Subcutaneous abdominal adipose tissue (tissue), 5 donors: Measurements from ENCODE around the gene ST8SIA6.

Source experiments
- H3K27ac ChIP-seq: one replicate; pipeline ENCODE4 v1.7.0; 2013; ENCODE audit warnings: low read depth, mild to moderate bottlenecking, inconsistent platforms, low read length, moderate library complexity
- H3K27me3 ChIP-seq, 5 donors: one replicate each; pipeline ENCODE4 v1.7.0; 2013; ENCODE audit warnings: low read length in 5 of 5, inconsistent platforms in 1 of 5; ENCODE audit not compliant: control insufficient read depth in 5 of 5, insufficient read depth in 4 of 5
- H3K36me3 ChIP-seq, 5 donors: one replicate each; pipeline ENCODE4 v1.7.0; 2013; ENCODE audit warnings: low read length in 5 of 5; ENCODE audit not compliant: control insufficient read depth in 5 of 5, insufficient read depth in 5 of 5
- H3K4me1 ChIP-seq, 5 donors: one replicate each; pipeline ENCODE4 v1.7.0; 2013; ENCODE audit warnings: low read length in 5 of 5, mild to moderate bottlenecking in 3 of 5, moderate library complexity in 1 of 5; ENCODE audit not compliant: control insufficient read depth in 5 of 5, insufficient read depth in 5 of 5
- H3K4me3 ChIP-seq, 5 donors: one replicate each; pipeline ENCODE4 v1.7.0; 2013; ENCODE audit warnings: low read length in 5 of 5, low read depth in 1 of 5
- H3K9ac ChIP-seq, 5 donors: one replicate each; pipeline ENCODE4 v1.7.0; 2013; ENCODE audit warnings: low read length in 5 of 5, mild to moderate bottlenecking in 4 of 5, moderate library complexity in 3 of 5
- H3K9me3 ChIP-seq, 5 donors: one replicate each; pipeline ENCODE4 v1.7.0; 2013; ENCODE audit warnings: low read length in 5 of 5; ENCODE audit not compliant: control insufficient read depth in 5 of 5
- donor health status: healthy.
- donor health status: healthy.
- donor health status: healthy.
- donor health status: healthy.
- donor health status: healthy.

Gene ST8SIA6

GRCh38 chr10:17476073-17476472 is 21.7 kb upstream of the ST8SIA6 start:
- H3K27me3 ChIP-seq = no peaks in the 10 kb centered on the region
- no peaks in the 10 kb centered on the region for H3K36me3 ChIP-seq
- H3K4me3 ChIP-seq = no peak overlapping the region
- H3K9ac ChIP-seq = no peak overlapping the region
- H3K4me1 ChIP-seq = no peaks in the 10 kb centered on the region
- H3K27ac ChIP-seq = no peak overlapping the region
- H3K9me3 ChIP-seq = no peaks in the 10 kb centered on the region

DNA sequence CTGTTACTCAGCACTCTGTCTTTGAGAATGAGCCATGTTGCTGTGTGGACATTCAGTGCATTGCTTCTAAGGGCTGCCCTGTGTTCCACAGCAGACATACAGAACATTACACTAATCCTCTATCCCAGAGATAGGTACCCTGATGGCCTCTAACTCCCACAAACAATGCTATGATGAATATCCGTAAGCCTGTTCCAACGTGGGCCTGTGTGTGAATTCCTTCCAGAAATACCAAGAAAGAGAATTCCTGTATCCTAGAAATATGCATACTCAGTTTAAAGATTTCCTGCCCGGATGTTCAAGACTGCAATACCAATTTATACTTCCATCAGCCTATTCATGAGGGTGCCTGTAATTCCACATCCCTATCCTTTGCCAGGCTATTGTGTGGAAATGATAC is 21.3 kb upstream of the ST8SIA6 start:
- Histone ChIP-seq H3K27ac (no peak overlapping the region), H3K4me3 (no peak overlapping the region), H3K36me3 (no peaks in the 10 kb centered on the region), H3K4me1 (no peaks in the 10 kb centered on the region), H3K9ac (no peak overlapping the region), H3K27me3 (no peaks in the 10 kb centered on the region), H3K9me3 (no peaks in the 10 kb centered on the region)

GRCh38 chr10:17474595-17475323 is 20.4 kb upstream of the ST8SIA6 start:
- Histone ChIP-seq H3K4me3 (no peak overlapping the region), H3K27me3 (no peaks in the 10 kb centered on the region), H3K36me3 (no peaks in the 10 kb centered on the region), H3K27ac (no peak overlapping the region), H3K9ac (no peak overlapping the region), H3K9me3 (no peaks in the 10 kb centered on the region), H3K4me1 (no peaks in the 10 kb centered on the region)

DNA sequence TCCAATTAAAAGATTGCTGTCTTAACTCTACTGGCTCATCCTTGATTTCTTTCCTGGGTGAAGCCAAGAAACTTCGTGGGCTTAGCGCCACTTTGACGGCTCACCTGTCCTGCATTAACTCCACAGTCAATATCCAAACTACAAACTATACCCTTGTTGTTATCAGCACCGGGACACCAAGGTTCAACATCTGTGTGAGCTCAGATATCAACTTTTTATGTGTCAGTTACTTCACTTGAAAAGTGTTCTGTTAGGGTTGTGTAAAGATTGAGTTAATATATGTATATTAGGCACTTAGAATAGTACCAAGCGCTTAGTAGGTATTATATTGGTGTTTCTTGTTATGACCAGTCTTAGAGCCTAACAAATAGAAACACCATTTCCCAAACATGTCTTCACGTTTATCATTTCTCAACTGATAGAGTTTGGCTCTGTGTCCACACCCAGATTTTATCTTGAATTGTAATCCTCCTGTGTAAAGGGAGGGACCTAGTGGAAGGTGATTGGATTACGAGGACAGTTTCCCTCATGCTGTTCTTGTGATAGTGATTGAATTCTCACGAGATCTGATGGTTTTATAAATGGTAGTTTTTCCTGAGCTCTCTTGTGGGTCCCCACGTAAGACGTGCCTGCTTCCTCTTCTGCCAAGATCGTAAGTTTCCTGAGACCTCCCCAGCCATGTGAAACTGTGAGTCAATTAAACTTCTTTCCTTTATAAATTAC is 19.0 kb upstream of the ST8SIA6 start:
- no peak overlapping the region for H3K9ac ChIP-seq
- no peaks in the 10 kb centered on the region for H3K4me1 ChIP-seq
- no peak overlapping the region for H3K4me3 ChIP-seq
- H3K36me3 ChIP-seq = no peaks in the 10 kb centered on the region
- H3K27ac ChIP-seq = no peak overlapping the region
- H3K9me3 ChIP-seq = no peaks in the 10 kb centered on the region
- H3K27me3 ChIP-seq = no peaks in the 10 kb centered on the region

DNA sequence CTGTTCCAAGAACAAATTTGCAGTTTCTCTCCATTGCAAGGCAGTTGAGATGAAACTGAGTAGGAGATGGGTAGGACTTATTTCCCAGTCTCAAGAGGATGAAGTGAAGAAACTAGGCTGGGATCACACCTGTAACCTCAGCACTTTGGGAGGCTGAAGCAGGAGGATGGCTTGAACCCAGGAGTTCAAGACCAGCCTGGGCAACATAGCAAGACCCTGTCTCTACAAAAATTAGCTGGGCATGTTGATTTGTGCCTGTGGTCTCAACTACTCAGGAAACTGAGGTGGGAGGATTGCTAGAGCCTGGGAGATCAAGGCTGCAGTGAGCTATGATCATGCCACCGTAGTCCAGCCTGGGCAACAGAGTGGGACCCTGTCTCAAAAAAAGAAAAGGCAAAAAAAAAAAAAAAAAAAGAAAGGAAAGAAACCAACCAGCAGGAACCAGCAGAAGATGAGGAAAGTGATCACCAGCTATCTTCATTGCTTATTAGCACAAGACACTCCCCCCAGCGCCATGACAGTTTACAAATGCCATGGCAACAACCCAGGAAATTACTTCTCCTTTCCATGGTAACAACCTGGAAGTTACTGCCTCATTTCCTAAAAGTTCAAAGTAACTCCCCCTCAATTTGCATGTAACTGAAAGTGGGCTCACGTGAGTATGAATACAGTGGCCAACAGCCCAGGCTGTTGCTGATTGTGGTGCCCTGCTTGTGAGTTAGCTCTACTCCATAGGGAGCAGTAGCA is 18.3 kb upstream of the ST8SIA6 start:
- Histone ChIP-seq H3K27me3 (no peaks in the 10 kb centered on the region), H3K4me3 (no peak overlapping the region), H3K9ac (no peak overlapping the region), H3K4me1 (no peaks in the 10 kb centered on the region), H3K27ac (no peak overlapping the region), H3K9me3 (no peaks in the 10 kb centered on the region), H3K36me3 (no peaks in the 10 kb centered on the region)

- H3K9me3 ChIP-seq = no peaks in the 10 kb centered on the region
- H3K36me3 ChIP-seq = no peaks in the 10 kb centered on the region
- no peak overlapping the region for H3K27ac ChIP-seq
- H3K4me1 ChIP-seq = peaks cover 0 to 4% (median 0%) of the 10 kb centered on the region in 5 donors
- H3K9ac ChIP-seq = no peak overlapping the region
- no peaks in the 10 kb centered on the region for H3K27me3 ChIP-seq
- no peak overlapping the region for H3K4me3 ChIP-seq
Measured at GRCh38 chr10:17470246-17470645, 15.9 kb upstream of the ST8SIA6 start.

DNA sequence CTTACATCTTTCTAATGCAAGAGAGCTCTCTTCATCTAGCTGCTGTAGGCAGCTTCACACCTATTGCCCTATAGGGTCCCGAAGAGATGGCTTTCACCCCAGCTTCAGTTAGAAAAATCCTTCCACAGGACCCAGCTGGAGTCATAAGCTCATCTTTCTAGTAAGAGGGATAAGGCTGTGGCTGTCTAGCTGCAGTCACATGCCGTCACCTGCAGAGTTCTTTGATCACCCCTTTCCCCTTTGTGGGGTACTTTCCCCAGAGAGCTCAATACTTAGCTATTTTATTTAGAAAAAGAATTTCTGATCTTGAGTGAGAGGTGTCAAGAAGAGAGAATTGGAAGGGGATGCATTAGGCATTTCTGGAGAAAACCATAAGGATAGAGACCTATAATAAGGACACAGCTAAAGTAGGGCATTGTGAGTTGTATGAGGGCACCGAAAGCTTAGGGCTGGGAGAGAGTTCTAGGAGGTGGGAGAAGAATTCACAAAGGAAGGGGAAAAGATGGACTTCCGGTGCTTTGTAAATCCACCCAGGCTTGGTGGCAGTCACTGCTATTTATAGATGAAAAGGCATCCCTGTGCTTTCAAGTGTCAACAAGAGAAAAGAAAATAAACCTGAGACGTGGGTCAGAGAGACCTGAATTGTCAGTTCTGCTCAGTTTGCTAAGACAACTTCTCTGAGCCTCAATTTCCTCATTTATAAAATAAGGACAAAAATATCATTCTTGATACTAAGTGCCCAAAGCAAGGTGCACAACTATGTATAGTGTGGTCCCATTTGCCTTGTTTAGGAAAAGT is 11.1 kb upstream of the ST8SIA6 start:
- H3K36me3 ChIP-seq = no peaks in the 10 kb centered on the region
- peaks cover 0 to 2% (median 0%) of the 10 kb centered on the region in 5 donors for H3K27me3 ChIP-seq
- no peaks in the 10 kb centered on the region for H3K9me3 ChIP-seq
- no peak overlapping the region for H3K4me3 ChIP-seq
- no peak overlapping the region for H3K27ac ChIP-seq
- H3K4me1 ChIP-seq = peaks cover 0 to 4% (median 0%) of the 10 kb centered on the region in 5 donors
- no peak overlapping the region for H3K9ac ChIP-seq

- Histone ChIP-seq H3K27me3 (peaks cover 0 to 2% (median 0%) of the 10 kb centered on the region in 5 donors), H3K4me1 (peaks cover 0 to 4% (median 0%) of the 10 kb centered on the region in 5 donors), H3K36me3 (no peaks in the 10 kb centered on the region), H3K9me3 (no peaks in the 10 kb centered on the region), H3K27ac (no peak overlapping the region), H3K9ac (no peak overlapping the region), H3K4me3 (no peak overlapping the region)
Measured at GRCh38 chr10:17464545-17464944, 10.2 kb upstream of the ST8SIA6 start.

GRCh38 chr10:17460756-17461155 is 6.4 kb upstream of the ST8SIA6 start:
- H3K27me3 ChIP-seq = peaks cover 0 to 2% (median 0%) of the 10 kb centered on the region in 5 donors
- no peaks in the 10 kb centered on the region for H3K4me1 ChIP-seq
- H3K4me3 ChIP-seq = no peak overlapping the region
- no peak overlapping the region for H3K9ac ChIP-seq
- H3K36me3 ChIP-seq = no peaks in the 10 kb centered on the region
- H3K9me3 ChIP-seq = no peaks in the 10 kb centered on the region
- no peak overlapping the region for H3K27ac ChIP-seq
